Left ventricle myocardium superior (tissue), 1 donor: Measurements from ENCODE around the gene RNF144B. TPM values are rescaled to one million over a fixed set of nuclear protein-coding genes. Genes with fewer than 3 reads are reported as not detected.
"Not testable (repeated sequence)": the region's sequence is repeated elsewhere in the genome, so short reads cannot be mapped to it uniquely, and the experiment has no call there.

Experiments
- ATAC-seq: fragments of 200-7000 bp; cut with Tn5 transposase; one replicate; pipeline ENCODE4 v1.9.1; 2020; ENCODE audit warnings: mild to moderate bottlenecking, moderate library complexity
- DNase-seq: peaks from one replicate; pipeline ENCODE4 v3.0.0-alpha.2; 2020
- intact Hi-C: fragments of 100-400 bp; cut with micrococcal nuclease; formaldehyde crosslinking; loops from one replicate; pipeline ENCODE4 v1.11.0; 2022
- total RNA-seq: library from RNA; stranded (reverse); fragmentation: NEBNext Ultra II Directional; extraction: Animal tissue kit (Norgen Biotek cat#: 25700); gene quantifications from one replicate; pipeline ENCODE4 v1.2.1, GENCODE V29; 2021
- donor health status: DM: no; HTN: yes; CAD: no; lungs with severe emphysema.

Gene RNF144B
- total RNA-seq, 1 donor from 2014 or later = 22.2 TPM

DNA sequence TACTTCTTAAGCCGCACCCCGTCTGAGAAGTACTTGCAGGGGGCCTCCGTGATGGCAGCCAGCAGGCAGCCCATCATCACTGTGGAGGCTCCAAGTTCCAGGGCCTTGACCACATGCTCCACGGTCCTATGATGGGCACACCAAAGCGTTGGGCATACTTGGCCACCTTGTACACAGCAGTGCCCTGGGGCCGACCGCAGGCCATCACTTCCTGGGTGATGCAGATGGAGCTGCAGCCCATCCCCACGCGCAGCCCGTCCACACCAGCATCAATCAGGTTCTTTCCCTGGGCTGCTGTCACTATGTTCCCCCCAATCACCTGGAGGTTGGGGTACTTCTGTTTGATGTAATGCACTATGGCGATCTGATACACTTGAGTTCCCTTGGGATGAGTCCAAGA, 19.8 kb upstream of the RNF144B start:
- intact Hi-C loops = no loop called here
- no peak for DNase-seq

DNA sequence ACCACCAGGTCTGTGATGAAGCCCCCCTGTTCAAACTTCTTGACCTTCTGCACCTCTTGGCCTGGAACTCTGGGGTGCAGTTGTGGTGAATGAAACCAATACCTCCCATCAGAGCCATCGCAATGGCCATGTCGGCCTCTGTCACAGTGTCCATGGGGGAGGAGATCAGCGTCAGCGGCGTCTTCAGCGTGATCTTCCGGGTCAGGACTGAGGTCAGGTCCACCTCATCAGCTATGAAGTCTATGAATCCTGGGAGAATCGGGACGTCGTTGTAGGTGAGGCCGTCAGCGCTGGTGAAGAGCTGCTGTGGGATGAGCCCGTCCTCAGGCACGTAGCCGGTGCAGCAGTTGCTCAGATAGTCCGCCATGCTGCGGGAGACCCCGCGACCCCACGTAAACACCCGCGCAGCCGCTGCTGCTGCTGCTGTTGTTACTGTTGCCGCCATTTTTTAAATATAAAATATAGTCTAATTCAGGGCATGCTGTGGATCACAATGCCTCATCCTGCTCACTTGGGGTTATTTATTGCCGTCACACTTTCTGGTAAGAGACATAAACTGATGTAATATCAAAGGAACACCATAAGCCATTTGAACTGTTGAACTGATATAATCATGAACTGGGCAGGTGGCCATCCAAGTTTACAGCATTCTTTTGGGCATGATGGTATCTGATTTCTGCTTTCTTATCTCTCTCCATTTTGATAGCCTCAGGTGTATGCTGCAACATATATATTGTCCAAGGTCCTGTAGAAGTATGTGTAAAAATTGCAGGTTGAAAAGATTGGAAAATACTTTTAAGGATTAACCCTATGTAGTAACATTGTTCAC, 18.7 kb upstream of the RNF144B start:
- intact Hi-C loops = no loop called here
- no peak for DNase-seq
- no peak for ATAC-seq

More for the DNA sequence above, 19.8 kb upstream of the RNF144B start:
- no peak for ATAC-seq

GRCh38 chr6:18371010-18371409, 16.1 kb upstream of the RNF144B start:
- ATAC-seq = peak; percentile 43
- no peak for DNase-seq
- intact Hi-C loops = no loop called here

GRCh38 chr6:18371656-18372055, 15.5 kb upstream of the RNF144B start:
- intact Hi-C loops = no loop called here
- DNase-seq (no peak), ATAC-seq (no peak)

- ATAC-seq (no peak), DNase-seq (no peak)
- intact Hi-C loops = no loop called here
Measured at GRCh38 chr6:18380158-18380836, 6.9 kb upstream of the RNF144B start.

GRCh38 chr6:18380851-18381250, 6.3 kb upstream of the RNF144B start:
- DNase-seq (no peak), ATAC-seq (no peak)
- intact Hi-C loops = no loop called here

GRCh38 chr6:18383441-18383840, 3.7 kb upstream of the RNF144B start:
- intact Hi-C loops = no loop called here
- no peak for ATAC-seq
- no peak for DNase-seq

DNA sequence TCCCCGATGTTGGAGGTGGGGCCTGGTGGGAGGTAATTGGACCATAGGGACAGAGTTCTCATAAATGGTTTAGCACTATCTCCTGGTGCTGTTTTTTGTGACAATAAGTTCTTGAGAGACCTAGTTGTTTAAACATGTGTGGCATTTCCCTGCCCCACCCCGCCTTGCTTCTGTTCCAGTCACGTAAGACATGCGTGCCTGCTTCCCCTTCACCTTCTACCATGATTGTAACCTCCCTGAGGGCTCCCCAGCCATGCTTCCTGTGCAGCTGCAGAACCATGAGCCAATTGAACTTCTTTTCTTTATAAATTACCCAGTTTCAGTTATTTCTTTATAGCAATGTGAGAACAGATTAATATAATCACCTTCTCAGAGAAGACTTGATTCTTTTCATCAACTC, 2.5 kb upstream of the RNF144B start:
- DNase-seq (no peak), ATAC-seq (no peak)
- intact Hi-C loops = no loop called here

- DNase-seq (no peak), ATAC-seq (peak; percentile 39)
- intact Hi-C loops = no loop called here
Measured at GRCh38 chr6:18386298-18386976, 713 bp upstream of the RNF144B start.

GRCh38 chr6:18388271-18388670, 1.1 kb downstream of the RNF144B start:
- intact Hi-C loops = no loop called here
- ATAC-seq = no peak
- no peak for DNase-seq

GRCh38 chr6:18388942-18389341, 1.8 kb downstream of the RNF144B start:
- ATAC-seq (no peak), DNase-seq (no peak)
- intact Hi-C loops = no loop called here

DNA sequence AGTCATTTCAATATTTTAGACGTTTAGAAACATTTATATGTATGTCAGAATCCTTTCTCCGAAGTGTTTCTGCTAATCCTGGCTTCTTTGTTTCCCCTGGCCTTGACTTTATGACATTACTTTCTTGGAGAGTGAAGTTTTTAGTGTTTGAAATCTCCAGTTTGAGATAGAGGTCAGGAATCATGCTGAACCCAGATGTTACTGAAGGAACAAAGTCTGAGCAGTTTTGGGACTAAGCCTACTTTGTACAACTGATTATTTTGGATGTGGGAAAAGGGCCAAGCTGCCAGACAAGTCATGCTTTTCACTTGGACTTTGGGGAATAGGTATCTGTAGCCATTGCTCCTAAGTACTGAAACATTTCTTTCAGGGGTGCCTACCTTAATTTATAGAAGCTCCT, 2.3 kb downstream of the RNF144B start:
- no peak for DNase-seq
- no peak for ATAC-seq
- intact Hi-C loops = no loop called here

- DNase-seq (no peak), ATAC-seq (no peak)
- intact Hi-C loops = no loop called here
Measured at GRCh38 chr6:18390476-18390875, 3.3 kb downstream of the RNF144B start.

GRCh38 chr6:18391023-18391422, 3.9 kb downstream of the RNF144B start:
- no peak for ATAC-seq
- intact Hi-C loops = no loop called here
- no peak for DNase-seq

GRCh38 chr6:18392346-18392877, 5.3 kb downstream of the RNF144B start:
- DNase-seq (no peak), ATAC-seq (no peak)
- intact Hi-C loops = no loop called here

DNA sequence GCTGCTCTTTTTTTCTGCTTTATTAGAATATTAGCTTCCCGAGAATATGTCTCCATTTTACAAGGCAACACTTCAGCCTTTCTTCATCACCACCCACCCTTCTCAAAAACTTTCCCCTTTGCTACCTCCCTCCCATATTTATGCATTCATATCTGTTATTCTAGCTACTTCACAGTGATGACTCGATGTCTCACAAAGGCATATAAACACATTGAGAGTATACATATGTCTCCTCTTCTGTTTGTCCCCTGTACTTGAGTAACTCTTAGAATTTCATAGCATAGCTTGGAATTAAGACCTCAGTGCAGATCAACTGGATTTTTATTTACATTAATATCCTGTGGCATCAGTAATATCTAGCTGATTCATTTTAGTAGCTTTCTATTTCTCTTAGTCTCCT, 6.5 kb downstream of the RNF144B start:
- intact Hi-C loops = no loop called here
- no peak for DNase-seq
- ATAC-seq = no peak

- DNase-seq (no peak), ATAC-seq (no peak)
- intact Hi-C loops = no loop called here
Measured at GRCh38 chr6:18395177-18395855, 8.2 kb downstream of the RNF144B start.

DNA sequence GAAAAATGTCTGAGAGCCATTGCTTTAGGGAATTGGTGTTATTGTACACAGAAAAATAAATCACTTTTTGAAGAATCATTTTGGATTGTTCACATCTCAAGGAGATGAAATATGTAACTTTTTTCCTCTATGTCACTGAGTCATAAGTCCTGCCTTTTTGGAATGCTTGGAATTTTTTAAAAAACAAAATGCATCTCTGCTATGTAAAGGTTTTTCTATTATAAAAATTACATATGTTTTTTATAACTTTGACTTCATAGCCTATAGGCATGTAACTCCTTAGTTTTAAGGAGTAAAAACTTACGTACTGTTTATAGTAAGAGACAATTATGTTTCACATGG, 8.7 kb downstream of the RNF144B start:
- intact Hi-C loops = no loop called here
- DNase-seq (no peak), ATAC-seq (no peak)

- DNase-seq = no peak
- intact Hi-C loops = no loop called here
- ATAC-seq = no peak
Measured at GRCh38 chr6:18397701-18398100, 10.6 kb downstream of the RNF144B start.

DNA sequence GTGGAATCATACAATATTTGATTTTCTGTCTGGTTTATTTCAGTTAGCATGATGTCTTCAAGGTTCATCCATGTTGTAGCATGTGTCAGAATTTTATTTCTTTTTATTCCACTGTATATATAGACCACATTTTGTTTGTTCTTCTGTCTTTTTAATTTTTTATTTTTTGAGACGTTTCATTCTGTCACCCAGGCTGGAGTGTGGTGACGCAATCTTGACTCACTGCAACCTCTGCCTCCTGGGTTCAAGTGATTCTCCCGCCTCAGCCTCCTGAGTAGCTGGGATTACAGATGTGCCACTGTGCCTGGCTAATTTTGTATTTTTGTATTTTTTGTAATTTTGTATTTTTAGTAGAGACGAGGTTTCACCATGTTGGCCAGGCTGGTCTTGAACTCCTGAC, 11.1 kb downstream of the RNF144B start:
- ATAC-seq, intact Hi-C loops, DNase-seq: not testable (repeated sequence)
